Thyroid gland (tissue), 4 donors: ENCODE measurements around the gene WFIKKN2.

Experiments
- POLR2A ChIP-seq, 2 donors: fragments of 450-650 bp; IDR thresholded peaks; one replicate each; pipeline ENCODE4 v1.6.1; 2017; ENCODE audit warnings: antibody characterized with exemption in 2 of 2, mild to moderate bottlenecking in 2 of 2, moderate library complexity in 1 of 2
- TF ChIP-seq, protein P1 (sequence below), 6 experiments: fragments of 200-600 bp in 3 of 6; fragments of 450-650 bp in 3 of 6; sonication (generic) in 3 of 6; IDR thresholded peaks; one replicate each; pipeline ENCODE4 v1.5.1; 2016 to 2019; ENCODE audit warnings: antibody characterized with exemption in 6 of 6, mild to moderate bottlenecking in 2 of 6, inconsistent platforms in 1 of 6, moderate library complexity in 1 of 6

- TF ChIP-seq, protein P1, sequence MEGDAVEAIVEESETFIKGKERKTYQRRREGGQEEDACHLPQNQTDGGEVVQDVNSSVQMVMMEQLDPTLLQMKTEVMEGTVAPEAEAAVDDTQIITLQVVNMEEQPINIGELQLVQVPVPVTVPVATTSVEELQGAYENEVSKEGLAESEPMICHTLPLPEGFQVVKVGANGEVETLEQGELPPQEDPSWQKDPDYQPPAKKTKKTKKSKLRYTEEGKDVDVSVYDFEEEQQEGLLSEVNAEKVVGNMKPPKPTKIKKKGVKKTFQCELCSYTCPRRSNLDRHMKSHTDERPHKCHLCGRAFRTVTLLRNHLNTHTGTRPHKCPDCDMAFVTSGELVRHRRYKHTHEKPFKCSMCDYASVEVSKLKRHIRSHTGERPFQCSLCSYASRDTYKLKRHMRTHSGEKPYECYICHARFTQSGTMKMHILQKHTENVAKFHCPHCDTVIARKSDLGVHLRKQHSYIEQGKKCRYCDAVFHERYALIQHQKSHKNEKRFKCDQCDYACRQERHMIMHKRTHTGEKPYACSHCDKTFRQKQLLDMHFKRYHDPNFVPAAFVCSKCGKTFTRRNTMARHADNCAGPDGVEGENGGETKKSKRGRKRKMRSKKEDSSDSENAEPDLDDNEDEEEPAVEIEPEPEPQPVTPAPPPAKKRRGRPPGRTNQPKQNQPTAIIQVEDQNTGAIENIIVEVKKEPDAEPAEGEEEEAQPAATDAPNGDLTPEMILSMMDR (IDR thresholded peaks at IDR 0.05), result no peak
- no peak for TF ChIP-seq POLR2A (IDR thresholded peaks at IDR 0.05)
Measured at GRCh38 chr17:50816271-50816670, 19.1 kb upstream of the WFIKKN2 start.
